H1 (cell line): Measurements from ENCODE around the gene MUC2. TPM values are rescaled to one million over a fixed set of nuclear protein-coding genes. Genes with fewer than 3 reads are reported as not detected.

ENCODE experiments used
- ASH2L ChIP-seq: fragments of 200-600, 300-600 bp; sonication (generic); IDR thresholded peaks from one replicate; pipeline ENCODE4 v1.7.1; 2017; ENCODE audit warnings: low read length
- HDAC2 ChIP-seq, 2 experiments: fragments of 300-600 bp in 1 of 2; sonication (generic) in 1 of 2; IDR thresholded peaks; 2 replicates each; pipeline ENCODE4 v1.6.1; 2011 to 2012; ENCODE audit warnings: low read depth in 2 of 2, low read length in 2 of 2, mild to moderate bottlenecking in 2 of 2, moderate library complexity in 2 of 2, borderline replicate concordance in 1 of 2, inconsistent platforms in 1 of 2
- JUND ChIP-seq: IDR thresholded peaks from 2 replicates; pipeline ENCODE4 v1.6.1; 2011; ENCODE audit warnings: mild to moderate bottlenecking, improper control_type of control experiment, low read length
- RNF2 ChIP-seq: fragments of 200-900, 300-1000 bp; sonication (generic); IDR thresholded peaks from 2 replicates; pipeline ENCODE4 v1.7.1; 2016; ENCODE audit warnings: borderline replicate concordance, low read depth, mild to moderate bottlenecking, antibody characterized with exemption, low read length; ENCODE audit not compliant: poor library complexity, severe bottlenecking; ENCODE audit errors: missing control alignments
- polyA plus RNA-seq, 7 experiments: library from polyadenylated mRNA; depleted of rRNA in 3 of 7; stranded (reverse) in 5 of 7; unstranded in 2 of 7; fragments of >200 nt in 5 of 7; fragments of 200-250 nt in 2 of 7; gene quantifications; 1 replicate in 5 of 7; 2 replicates in 1 of 7; 4 replicates in 1 of 7; pipeline versions ENCODE4 v1.2.1 to v1.2.3, GENCODE V29; 2011 to 2013; ENCODE audit warnings: missing spikeins in 2 of 7, mixed read lengths in 2 of 7
- total RNA-seq: library from RNA; stranded (reverse); fragmentation: NEBNext Ultra II Directional; extraction: Animal tissue kit (Norgen Biotek cat#: 25700); gene quantifications from 2 replicates; pipeline ENCODE4 v1.2.1, GENCODE V29; 2021
- TF ChIP-seq, protein P1 (sequence below): fragments of 300-600 bp; sonication (generic); IDR thresholded peaks from 2 replicates; pipeline ENCODE4 v1.7.1; 2012; ENCODE audit warnings: low read length, moderate library complexity, mild to moderate bottlenecking, inconsistent platforms; ENCODE audit not compliant: insufficient replicate concordance
- TF ChIP-seq, protein P2 (sequence below): IDR thresholded peaks from 2 replicates; pipeline ENCODE4 v1.6.1; 2012; ENCODE audit warnings: inconsistent platforms
- TF ChIP-seq, protein P3 (sequence below), 3 experiments: IDR thresholded peaks; 1 replicate in 2 of 3; 2 replicates in 1 of 3; pipeline versions ENCODE4 v1.5.1 to v1.6.1; 2011; ENCODE audit warnings: low read length in 3 of 3, mild to moderate bottlenecking in 3 of 3, inconsistent platforms in 2 of 3, low read depth in 1 of 3, moderate library complexity in 1 of 3; ENCODE audit not compliant: insufficient read depth in 1 of 3; ENCODE audit errors: control extremely low read depth in 1 of 3

Gene MUC2
- total and polyA plus RNA-seq, 2 of the 8 experiments (the other 6 are each of a cell fraction or from before 2014, with no cell fraction given), result not detected

DNA sequence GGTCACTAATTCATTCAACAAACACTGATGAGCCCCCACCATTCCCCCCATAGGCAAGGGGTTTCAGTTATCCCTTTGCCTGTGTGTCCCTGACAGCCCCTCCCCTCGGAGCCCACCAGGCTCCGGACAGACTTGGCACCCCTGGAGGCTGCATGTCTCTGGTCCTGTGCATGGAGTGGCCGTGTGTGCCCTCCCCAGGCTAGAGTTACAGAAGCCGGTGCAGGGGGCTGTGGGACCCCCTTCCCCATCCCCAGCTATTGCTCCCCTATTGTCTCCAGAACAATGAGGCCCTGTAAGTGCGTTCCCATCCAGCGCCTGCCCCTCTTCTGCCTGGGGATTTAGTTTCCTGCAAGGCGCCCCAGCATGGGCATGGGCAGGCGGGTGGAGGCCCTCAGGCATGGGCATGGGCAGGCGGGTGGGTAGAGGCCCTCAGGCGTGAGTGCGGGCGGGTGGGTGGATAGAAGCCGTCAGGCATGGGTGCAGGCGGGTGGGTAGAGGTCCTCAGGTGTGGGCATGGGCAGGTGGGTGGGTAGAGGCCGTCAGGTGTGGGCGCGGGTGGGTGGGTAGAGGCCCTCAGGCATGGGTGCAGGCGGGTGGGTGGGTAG lies 1.5 kb downstream of the MUC2 start (continued):
- TF ChIP-seq, protein P1, sequence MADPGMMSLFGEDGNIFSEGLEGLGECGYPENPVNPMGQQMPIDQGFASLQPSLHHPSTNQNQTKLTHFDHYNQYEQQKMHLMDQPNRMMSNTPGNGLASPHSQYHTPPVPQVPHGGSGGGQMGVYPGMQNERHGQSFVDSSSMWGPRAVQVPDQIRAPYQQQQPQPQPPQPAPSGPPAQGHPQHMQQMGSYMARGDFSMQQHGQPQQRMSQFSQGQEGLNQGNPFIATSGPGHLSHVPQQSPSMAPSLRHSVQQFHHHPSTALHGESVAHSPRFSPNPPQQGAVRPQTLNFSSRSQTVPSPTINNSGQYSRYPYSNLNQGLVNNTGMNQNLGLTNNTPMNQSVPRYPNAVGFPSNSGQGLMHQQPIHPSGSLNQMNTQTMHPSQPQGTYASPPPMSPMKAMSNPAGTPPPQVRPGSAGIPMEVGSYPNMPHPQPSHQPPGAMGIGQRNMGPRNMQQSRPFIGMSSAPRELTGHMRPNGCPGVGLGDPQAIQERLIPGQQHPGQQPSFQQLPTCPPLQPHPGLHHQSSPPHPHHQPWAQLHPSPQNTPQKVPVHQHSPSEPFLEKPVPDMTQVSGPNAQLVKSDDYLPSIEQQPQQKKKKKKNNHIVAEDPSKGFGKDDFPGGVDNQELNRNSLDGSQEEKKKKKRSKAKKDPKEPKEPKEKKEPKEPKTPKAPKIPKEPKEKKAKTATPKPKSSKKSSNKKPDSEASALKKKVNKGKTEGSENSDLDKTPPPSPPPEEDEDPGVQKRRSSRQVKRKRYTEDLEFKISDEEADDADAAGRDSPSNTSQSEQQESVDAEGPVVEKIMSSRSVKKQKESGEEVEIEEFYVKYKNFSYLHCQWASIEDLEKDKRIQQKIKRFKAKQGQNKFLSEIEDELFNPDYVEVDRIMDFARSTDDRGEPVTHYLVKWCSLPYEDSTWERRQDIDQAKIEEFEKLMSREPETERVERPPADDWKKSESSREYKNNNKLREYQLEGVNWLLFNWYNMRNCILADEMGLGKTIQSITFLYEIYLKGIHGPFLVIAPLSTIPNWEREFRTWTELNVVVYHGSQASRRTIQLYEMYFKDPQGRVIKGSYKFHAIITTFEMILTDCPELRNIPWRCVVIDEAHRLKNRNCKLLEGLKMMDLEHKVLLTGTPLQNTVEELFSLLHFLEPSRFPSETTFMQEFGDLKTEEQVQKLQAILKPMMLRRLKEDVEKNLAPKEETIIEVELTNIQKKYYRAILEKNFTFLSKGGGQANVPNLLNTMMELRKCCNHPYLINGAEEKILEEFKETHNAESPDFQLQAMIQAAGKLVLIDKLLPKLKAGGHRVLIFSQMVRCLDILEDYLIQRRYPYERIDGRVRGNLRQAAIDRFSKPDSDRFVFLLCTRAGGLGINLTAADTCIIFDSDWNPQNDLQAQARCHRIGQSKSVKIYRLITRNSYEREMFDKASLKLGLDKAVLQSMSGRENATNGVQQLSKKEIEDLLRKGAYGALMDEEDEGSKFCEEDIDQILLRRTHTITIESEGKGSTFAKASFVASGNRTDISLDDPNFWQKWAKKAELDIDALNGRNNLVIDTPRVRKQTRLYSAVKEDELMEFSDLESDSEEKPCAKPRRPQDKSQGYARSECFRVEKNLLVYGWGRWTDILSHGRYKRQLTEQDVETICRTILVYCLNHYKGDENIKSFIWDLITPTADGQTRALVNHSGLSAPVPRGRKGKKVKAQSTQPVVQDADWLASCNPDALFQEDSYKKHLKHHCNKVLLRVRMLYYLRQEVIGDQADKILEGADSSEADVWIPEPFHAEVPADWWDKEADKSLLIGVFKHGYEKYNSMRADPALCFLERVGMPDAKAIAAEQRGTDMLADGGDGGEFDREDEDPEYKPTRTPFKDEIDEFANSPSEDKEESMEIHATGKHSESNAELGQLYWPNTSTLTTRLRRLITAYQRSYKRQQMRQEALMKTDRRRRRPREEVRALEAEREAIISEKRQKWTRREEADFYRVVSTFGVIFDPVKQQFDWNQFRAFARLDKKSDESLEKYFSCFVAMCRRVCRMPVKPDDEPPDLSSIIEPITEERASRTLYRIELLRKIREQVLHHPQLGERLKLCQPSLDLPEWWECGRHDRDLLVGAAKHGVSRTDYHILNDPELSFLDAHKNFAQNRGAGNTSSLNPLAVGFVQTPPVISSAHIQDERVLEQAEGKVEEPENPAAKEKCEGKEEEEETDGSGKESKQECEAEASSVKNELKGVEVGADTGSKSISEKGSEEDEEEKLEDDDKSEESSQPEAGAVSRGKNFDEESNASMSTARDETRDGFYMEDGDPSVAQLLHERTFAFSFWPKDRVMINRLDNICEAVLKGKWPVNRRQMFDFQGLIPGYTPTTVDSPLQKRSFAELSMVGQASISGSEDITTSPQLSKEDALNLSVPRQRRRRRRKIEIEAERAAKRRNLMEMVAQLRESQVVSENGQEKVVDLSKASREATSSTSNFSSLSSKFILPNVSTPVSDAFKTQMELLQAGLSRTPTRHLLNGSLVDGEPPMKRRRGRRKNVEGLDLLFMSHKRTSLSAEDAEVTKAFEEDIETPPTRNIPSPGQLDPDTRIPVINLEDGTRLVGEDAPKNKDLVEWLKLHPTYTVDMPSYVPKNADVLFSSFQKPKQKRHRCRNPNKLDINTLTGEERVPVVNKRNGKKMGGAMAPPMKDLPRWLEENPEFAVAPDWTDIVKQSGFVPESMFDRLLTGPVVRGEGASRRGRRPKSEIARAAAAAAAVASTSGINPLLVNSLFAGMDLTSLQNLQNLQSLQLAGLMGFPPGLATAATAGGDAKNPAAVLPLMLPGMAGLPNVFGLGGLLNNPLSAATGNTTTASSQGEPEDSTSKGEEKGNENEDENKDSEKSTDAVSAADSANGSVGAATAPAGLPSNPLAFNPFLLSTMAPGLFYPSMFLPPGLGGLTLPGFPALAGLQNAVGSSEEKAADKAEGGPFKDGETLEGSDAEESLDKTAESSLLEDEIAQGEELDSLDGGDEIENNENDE, result no peak
- TF ChIP-seq JUND (no peak), ASH2L (no peak), RNF2 (no peak), HDAC2 (IDR thresholded peaks at IDR 0.05; ENCODE audit: borderline replicate concordance in 1 of 2, low read depth in 2 of 2, low read length in 2 of 2) (no peak)
- TF ChIP-seq, protein P2, sequence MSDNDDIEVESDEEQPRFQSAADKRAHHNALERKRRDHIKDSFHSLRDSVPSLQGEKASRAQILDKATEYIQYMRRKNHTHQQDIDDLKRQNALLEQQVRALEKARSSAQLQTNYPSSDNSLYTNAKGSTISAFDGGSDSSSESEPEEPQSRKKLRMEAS, result no peak
- TF ChIP-seq, protein P3, sequence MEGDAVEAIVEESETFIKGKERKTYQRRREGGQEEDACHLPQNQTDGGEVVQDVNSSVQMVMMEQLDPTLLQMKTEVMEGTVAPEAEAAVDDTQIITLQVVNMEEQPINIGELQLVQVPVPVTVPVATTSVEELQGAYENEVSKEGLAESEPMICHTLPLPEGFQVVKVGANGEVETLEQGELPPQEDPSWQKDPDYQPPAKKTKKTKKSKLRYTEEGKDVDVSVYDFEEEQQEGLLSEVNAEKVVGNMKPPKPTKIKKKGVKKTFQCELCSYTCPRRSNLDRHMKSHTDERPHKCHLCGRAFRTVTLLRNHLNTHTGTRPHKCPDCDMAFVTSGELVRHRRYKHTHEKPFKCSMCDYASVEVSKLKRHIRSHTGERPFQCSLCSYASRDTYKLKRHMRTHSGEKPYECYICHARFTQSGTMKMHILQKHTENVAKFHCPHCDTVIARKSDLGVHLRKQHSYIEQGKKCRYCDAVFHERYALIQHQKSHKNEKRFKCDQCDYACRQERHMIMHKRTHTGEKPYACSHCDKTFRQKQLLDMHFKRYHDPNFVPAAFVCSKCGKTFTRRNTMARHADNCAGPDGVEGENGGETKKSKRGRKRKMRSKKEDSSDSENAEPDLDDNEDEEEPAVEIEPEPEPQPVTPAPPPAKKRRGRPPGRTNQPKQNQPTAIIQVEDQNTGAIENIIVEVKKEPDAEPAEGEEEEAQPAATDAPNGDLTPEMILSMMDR (IDR thresholded peaks at IDR 0.05; ENCODE audit: control extremely low read depth in 1 of 3, insufficient read depth in 1 of 3, low read depth in 1 of 3, low read length in 3 of 3), result no peak
